HG03469 (cell line): Measurements from ENCODE around the gene PPIH.
"Not testable (repeated sequence)": the region's sequence is repeated elsewhere in the genome, so short reads cannot be mapped to it uniquely, and the experiment has no call there.

Source experiments
- ATAC-seq: cut with Tn5 transposase; IDR thresholded peaks from one replicate; pipeline ENCODE4 v1.9.1; 2021; ENCODE audit warnings: mild to moderate bottlenecking, moderate library complexity, moderate number of reproducible peaks; ENCODE audit not compliant: unreplicated experiment

Gene PPIH

GRCh38 chr1:42657981-42658876 is at the start of gene PPIH:
TSS of gene PPIH (plus strand) at chr1:42658423. CDS start at chr1:42658447, 24 bp downstream.
- peak; percentile 75 for ATAC-seq

DNA sequence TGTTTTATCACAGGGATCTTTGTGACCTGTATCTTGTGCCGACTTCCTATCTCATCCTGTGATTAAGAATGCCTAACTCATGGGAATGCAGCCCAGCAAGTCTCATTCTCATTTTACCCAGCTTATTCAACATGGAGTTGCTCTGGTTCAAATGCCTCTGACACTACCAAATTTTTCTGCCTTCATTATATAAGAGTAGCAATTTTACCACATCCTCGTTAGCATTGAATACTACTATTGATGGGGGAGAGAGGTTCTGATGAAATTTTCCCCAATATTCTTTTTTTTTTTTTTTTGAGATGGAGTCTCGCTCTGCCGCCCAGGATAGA is 44.5 kb upstream of the PPIH start:
- ATAC-seq, result no peak

DNA sequence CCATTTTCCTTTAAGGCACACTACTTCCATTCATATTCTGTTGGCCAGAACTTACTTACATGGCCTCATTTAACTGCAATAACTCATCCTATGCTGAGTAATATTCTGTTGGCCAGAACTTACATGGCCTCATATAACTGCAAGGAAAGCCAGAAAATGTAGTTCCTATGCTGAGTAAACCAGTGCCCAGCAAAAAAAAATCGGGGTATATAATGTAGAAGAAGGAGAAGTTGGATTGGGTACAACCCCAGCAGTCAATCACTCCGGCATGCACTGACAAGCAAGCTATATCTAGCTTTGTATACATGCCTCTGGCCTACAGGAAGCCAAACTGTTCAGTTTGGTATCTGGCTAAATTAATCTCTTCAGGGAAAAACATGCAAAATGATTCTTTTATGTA is 39.4 kb upstream of the PPIH start:
- no peak for ATAC-seq

DNA sequence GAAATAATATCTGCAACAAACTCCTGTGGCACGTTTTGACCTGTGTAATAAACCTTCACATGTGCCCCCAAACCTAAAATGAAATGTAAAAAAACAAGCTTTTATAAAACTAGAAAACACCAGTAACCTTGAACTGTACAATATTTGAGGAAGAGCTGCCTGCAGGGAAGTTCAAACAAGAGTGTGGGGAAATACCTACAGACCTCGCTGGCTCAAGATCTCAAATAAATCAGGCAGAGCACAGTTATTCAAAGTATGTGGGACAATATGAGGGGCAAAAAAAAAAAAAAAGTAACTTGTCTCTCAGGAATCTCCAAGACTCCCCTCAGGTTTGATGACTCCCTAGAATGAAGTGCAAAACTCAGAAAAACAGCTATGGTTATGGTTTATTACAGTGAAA is 37.9 kb upstream of the PPIH start:
- no peak for ATAC-seq

- ATAC-seq, result not testable (repeated sequence)
Observed at GRCh38 chr1:42621180-42621579, 37.0 kb upstream of the PPIH start.

- not testable (repeated sequence) for ATAC-seq
Observed at GRCh38 chr1:42627205-42627604, 31.0 kb upstream of the PPIH start.

- ATAC-seq, result no peak
Observed at GRCh38 chr1:42639116-42639515, 19.1 kb upstream of the PPIH start.

DNA sequence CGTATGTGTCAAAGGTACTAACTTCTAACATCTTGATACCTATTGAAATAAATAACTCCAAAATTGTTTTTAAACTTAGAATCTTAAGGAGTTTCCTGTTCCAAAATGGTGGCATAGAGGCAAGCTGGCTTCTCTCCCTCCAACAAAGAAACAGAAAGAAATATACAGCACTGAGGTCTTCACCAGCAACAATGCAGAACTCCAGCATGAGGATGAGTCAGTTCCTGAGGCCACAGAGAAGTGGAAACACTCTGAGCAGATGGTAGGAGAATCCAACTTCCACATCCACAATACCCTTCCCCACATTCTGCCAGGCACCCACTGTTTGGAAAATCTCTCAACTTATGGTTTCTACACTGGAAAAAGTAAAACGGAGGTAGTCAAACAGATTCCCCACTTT is 12.2 kb upstream of the PPIH start:
- ATAC-seq, result no peak

- no peak for ATAC-seq
Observed at GRCh38 chr1:42657201-42657600, 1.0 kb upstream of the PPIH start.

DNA sequence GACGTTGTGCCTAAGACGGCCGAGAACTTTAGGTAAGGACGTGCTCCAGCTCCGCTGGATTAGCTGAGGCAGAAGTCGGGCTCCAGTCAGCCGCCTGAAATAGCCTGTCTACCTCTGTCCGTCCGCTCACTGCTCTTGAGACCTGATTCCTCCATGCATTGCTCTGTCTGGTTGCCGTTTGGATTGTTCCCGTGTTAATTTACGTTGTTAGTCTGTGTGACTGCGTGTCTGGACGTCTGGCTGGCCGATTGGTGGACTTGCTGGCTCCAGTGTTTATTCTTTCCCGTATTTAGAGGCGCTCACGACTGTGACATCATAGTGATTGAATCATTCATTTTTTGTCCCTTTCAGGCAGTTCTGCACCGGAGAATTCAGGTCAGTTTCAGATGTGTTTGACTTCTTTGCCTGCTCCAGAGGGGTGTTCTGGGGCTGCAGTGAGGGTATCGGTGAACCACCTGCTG is 684 bp downstream of the PPIH start:
- ATAC-seq, result no peak

- ATAC-seq, result no peak
Observed at GRCh38 chr1:42660907-42661500, 2.8 kb downstream of the PPIH start.

GRCh38 chr1:42669936-42670335 is 11.7 kb downstream of the PPIH start:
- ATAC-seq, result no peak

GRCh38 chr1:42670425-42670824 is 12.2 kb downstream of the PPIH start:
- ATAC-seq, result no peak

- ATAC-seq, result no peak
Observed at GRCh38 chr1:42674214-42674613, 16.0 kb downstream of the PPIH start.

DNA sequence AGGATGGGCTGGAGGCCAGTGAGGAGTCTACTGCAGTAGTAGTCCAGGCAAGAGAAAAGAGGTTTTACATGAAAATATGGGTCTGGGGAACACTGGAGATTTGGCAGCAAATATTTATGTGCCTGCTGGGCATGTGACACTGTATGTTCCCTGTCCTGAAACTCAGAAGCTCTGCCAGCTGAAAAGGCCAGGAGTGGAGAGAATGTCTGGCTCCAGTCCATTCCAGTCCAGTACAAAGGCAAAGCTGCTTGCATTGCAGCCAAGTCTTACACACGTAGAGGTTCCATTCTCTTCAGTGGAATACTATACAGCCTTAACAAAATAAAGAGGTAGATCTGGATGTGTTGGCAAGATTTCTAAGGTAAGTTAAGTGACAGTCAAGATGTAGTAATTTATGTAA is 16.5 kb downstream of the PPIH start:
- ATAC-seq, result no peak

DNA sequence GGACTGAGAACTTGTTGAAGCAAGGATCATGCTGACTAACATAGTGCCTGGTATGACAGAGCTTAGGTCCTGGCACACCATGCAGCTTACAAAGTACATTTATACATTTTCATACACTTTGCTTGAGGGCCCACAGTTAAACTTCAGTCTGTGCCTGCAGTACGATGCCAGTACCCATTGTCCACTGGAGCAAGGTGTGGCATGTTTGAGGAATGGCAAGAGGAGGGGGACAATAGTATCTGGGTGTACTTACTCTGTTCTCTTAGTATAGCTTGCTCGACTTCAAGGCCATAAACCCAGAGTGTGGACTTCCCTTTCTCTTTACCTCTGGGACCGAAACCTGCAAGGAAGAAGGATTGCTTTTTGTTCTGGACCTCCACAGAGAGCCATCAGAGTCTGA is 17.2 kb downstream of the PPIH start:
- no peak for ATAC-seq

DNA sequence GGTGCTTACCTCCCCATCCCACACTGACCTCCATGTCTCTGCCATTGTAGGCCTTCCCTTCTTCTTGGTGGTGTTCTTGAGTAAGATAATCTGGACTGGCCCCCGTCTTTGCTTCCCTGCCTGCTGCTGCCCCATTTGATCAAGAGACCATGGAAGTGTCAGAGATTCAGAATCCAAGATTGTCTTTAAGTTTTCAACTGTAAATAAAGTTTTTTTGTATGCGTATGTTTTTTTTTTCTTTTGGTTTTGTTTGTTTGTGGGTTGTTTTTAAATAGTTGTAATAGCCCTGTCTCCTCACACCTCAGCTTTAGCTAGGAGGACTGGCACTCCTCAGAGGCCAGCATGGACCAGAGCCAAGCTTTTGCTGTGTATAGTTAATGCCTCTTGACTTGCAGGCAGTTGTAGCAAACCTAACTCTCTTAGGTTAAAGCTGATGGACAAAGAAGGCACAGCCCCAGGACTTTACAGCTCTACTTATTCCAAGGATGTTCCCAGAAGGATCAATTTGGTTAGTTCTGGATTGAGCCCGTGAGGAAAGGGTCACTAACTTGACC is 18.4 kb downstream of the PPIH start:
- ATAC-seq, result no peak

GRCh38 chr1:42679364-42679983 is 21.3 kb downstream of the PPIH start:
- no peak for ATAC-seq

- no peak for ATAC-seq
Observed at GRCh38 chr1:42680055-42680454, 21.8 kb downstream of the PPIH start.

- ATAC-seq, result no peak
Observed at GRCh38 chr1:42680921-42681683, 22.9 kb downstream of the PPIH start.
